Osteocyte (in vitro differentiated cells): Measurements from ENCODE around the gene VPS50. TPM values are rescaled to one million over a fixed set of nuclear protein-coding genes. Genes with fewer than 3 reads are reported as not detected.

Source experiments
- DNase-seq: peaks from one replicate; pipeline ENCODE4 v3.0.0; 2021; ENCODE audit warnings: mixed read lengths; ENCODE audit not compliant: unreplicated experiment; ENCODE audit errors: extremely low spot score
- H3K27ac Mint-ChIP-seq: one replicate; pipeline ENCODE4 v1.8.0; 2021; ENCODE audit warnings: mild to moderate bottlenecking, mixed read lengths; ENCODE audit not compliant: unreplicated experiment
- H3K27me3 Mint-ChIP-seq: one replicate; pipeline ENCODE4 v1.8.0; 2021; ENCODE audit warnings: mixed read lengths; ENCODE audit not compliant: unreplicated experiment
- H3K36me3 Mint-ChIP-seq: one replicate; pipeline ENCODE4 v1.8.0; 2021; ENCODE audit warnings: mixed read lengths; ENCODE audit not compliant: unreplicated experiment
- H3K4me1 Mint-ChIP-seq: one replicate; pipeline ENCODE4 v1.8.0; 2021; ENCODE audit warnings: mixed read lengths; ENCODE audit not compliant: unreplicated experiment
- H3K4me3 Mint-ChIP-seq: one replicate; pipeline ENCODE4 v1.8.0; 2021; ENCODE audit warnings: mild to moderate bottlenecking, moderate library complexity, mixed read lengths; ENCODE audit not compliant: unreplicated experiment
- H3K9me3 Mint-ChIP-seq: one replicate; pipeline ENCODE4 v1.8.0; 2021; ENCODE audit warnings: mixed read lengths; ENCODE audit not compliant: unreplicated experiment
- CTCF ChIP-seq: fragments of 200-600 bp; sonication (generic); IDR thresholded peaks from 2 replicates; pipeline ENCODE4 v1.5.0; 2021; ENCODE audit warnings: antibody characterized with exemption, mild to moderate bottlenecking, moderate library complexity
- total RNA-seq: library from RNA; stranded (reverse); gene quantifications from 2 replicates; pipeline ENCODE4 v1.2.1, GENCODE V29; 2021

The VPS50 gene
- total RNA-seq, 1 donor from 2014 or later, result 23.7 TPM

DNA sequence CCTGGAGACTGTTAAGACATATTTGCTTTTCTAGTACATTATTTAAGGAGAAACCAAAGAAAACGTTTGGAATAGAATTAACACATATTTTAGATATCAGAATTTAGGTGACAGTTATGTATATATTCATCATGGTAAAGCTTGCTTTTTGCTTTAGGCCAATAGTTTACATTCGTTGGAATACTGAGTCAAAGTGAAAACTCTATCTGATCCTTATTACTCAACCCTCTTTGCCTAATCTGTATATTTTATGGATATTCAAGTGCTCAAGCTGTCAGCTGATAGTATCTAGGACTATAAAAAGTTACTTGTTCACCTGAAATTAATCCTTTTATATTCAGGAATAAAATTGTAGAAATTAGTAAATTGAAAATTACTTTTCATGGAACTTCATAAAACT is 61.1 kb downstream of the VPS50 start:
- Mint-ChIP-seq H3K4me1 (no peaks in the 10 kb centered on the region), H3K4me3 (no peak overlapping the region), H3K27ac (no peak overlapping the region), H3K36me3 (peaks cover 17% of the 10 kb centered on the region), H3K9me3 (no peaks in the 10 kb centered on the region), H3K27me3 (no peaks in the 10 kb centered on the region)
- DNase-seq, result no peak
- no peak for TF ChIP-seq CTCF

DNA sequence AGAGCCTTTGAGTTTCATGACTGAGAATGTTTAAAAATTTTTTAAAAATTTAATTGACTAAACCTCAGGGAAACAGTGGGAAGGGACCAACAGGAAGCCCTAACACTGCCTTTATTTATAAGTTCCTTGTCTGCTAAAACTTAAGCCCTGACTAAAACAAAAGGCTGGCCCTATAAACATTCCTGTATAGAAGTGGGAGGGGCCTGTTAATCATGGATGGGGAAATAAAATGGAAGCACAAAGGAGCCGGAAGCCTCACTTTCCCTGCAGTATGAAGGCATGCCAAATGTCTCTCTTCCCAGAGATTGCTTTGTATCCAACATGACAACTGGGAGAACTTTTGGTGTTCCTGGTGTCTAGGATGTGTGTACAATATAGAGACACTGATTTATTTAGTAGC is 66.0 kb downstream of the VPS50 start:
- Mint-ChIP-seq H3K27ac (no peak overlapping the region), H3K9me3 (no peaks in the 10 kb centered on the region), H3K36me3 (peaks cover 16% of the 10 kb centered on the region), H3K27me3 (no peaks in the 10 kb centered on the region), H3K4me3 (no peak overlapping the region), H3K4me1 (no peaks in the 10 kb centered on the region)
- no peak for TF ChIP-seq CTCF
- DNase-seq, result no peak

- H3K9me3 Mint-ChIP-seq, result no peaks in the 10 kb centered on the region
- no peak overlapping the region for H3K4me3 Mint-ChIP-seq
- DNase-seq, result no peak
- peaks cover 16% of the 10 kb centered on the region for H3K36me3 Mint-ChIP-seq
- no peak for TF ChIP-seq CTCF
- H3K4me1 Mint-ChIP-seq, result no peaks in the 10 kb centered on the region
- H3K27ac Mint-ChIP-seq, result no peak overlapping the region
- H3K27me3 Mint-ChIP-seq, result no peaks in the 10 kb centered on the region
These were observed 66.5 kb downstream of the VPS50 start for GRCh38 chr7:93298671-93299070.

- no peak for DNase-seq
- Mint-ChIP-seq H3K4me3 (no peak overlapping the region), H3K9me3 (no peaks in the 10 kb centered on the region), H3K27ac (no peak overlapping the region), H3K4me1 (no peaks in the 10 kb centered on the region), H3K36me3 (peaks cover 20% of the 10 kb centered on the region), H3K27me3 (no peaks in the 10 kb centered on the region)
- no peak for TF ChIP-seq CTCF
These were observed 69.6 kb downstream of the VPS50 start for GRCh38 chr7:93301736-93302135.

DNA sequence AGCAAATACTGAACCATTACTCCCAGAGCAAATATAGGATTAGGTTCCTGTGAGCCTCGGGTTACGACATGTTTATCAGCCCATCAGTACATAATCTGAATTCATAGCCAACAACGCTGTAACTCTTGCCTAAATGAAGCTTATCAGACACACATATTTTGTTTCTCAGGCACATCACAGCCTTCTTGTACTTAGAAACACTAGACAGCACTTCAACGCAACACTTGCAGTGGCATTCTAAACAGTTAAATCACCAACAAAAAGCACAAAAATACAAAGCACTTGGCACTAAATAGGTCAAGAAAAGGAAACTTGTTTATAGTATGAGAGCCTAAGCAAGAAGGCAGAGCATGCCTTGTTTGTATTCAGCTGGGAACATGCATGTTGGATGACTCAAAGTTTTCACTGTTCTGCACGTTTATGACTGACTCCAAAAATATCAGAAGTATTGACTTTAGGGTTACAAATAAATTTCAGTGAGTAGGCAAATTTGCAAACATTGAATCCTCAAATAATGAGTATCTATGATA is 75.0 kb downstream of the VPS50 start:
- H3K4me3 Mint-ChIP-seq, result no peak overlapping the region
- no peak for TF ChIP-seq CTCF
- DNase-seq, result no peak
- no peak overlapping the region for H3K27ac Mint-ChIP-seq
- no peaks in the 10 kb centered on the region for H3K9me3 Mint-ChIP-seq
- no peaks in the 10 kb centered on the region for H3K27me3 Mint-ChIP-seq
- peaks cover 10% of the 10 kb centered on the region for H3K36me3 Mint-ChIP-seq
- H3K4me1 Mint-ChIP-seq, result peaks cover 6% of the 10 kb centered on the region
